GM18520 (cell line): ENCODE results near the gene ENDOG.
"Not testable (repeated sequence)": the region's sequence is repeated elsewhere in the genome, so short reads cannot be mapped to it uniquely, and the experiment has no call there.

ENCODE experiments used
- ATAC-seq: cut with Tn5 transposase; IDR thresholded peaks from one replicate; pipeline ENCODE4 v1.9.1; 2021; ENCODE audit not compliant: unreplicated experiment

Gene ENDOG

GRCh38 chr9:128860937-128861336 lies 42.6 kb downstream of the ENDOG start:
- no peak for ATAC-seq

- ATAC-seq, result no peak
Observed at GRCh38 chr9:128861501-128861900, 43.2 kb downstream of the ENDOG start.

DNA sequence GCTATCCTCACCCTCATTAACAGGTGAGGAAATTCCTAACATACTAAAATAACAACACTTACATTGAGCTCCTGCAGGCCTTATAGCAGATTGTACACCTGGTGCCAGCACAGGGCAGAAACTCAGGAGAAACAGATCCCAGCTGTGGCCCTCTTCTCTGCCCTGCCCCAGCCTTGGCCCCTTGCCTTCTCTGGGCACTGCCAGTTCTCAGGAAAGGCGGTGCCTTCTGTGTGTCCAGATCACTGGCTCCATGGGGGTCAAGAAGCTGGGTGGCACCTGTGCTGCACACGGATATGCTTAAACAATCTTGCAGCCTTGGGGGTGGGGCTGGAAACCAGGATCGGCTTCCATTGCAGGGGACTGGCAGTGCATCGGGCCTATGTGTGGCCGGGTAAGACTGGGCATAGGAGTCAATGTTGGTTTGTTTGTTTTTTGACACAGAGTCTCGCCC lies 44.1 kb downstream of the ENDOG start:
- no peak for ATAC-seq

- ATAC-seq, result no peak
Observed at GRCh38 chr9:128863647-128864046, 45.3 kb downstream of the ENDOG start.

DNA sequence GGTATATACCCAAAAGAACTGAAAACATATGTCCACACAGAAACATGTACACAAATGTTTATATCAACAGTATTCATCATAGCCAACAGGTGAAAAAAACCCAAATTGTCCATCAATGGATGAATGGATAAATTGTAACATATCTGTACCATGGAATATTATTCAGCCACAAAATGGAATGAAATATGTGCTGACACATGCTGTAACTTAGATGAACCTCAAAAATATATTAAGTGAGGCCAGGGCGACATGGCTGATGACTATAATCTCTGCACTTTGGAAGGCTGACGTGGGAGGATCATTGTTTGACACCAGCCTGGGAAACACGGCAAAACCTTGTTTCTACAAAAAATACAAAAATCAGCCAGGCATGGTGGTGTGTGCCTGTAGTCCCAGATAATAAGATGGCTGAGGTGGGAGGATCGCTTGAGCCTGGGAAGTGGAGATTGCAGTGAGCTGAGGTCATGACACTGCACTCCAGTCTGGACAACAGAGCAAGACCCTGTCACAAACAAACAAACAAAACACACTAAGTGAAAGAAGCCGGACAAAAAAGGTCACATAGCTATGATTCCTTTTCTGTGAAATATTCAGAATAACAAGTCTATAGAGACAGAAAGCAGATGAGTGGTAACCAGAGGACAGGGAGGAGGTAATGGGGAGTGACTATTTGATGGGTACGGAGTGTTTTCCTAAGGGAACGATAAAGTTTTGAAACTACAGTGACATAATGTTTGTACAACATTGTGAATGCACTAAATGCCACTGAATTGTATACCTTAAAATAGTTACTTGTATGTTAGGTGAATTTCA lies 52.0 kb downstream of the ENDOG start:
- no peak for ATAC-seq

DNA sequence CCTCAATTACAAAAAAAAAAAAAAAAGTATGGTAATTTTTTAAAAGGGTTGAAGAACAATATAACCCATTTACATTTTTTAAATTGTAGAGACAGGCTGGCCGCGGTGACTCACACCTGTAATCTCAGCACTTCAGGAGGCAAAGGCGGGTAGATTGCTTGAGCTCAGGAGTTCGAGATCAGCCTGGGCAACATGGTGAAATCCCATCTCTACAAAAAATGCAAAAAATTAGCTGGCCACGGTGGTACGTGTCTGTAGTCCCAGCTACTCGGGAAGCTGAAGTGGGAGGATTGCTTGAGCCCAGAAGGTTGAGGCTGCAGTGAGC lies 52.6 kb downstream of the ENDOG start:
- not testable (repeated sequence) for ATAC-seq
